ENCODE results near the gene CMKLR1.

GRCh38 chr12:108254517-108255251 is 84.4 kb downstream of the CMKLR1 start:
- TF ChIP-seq, protein P1, sequence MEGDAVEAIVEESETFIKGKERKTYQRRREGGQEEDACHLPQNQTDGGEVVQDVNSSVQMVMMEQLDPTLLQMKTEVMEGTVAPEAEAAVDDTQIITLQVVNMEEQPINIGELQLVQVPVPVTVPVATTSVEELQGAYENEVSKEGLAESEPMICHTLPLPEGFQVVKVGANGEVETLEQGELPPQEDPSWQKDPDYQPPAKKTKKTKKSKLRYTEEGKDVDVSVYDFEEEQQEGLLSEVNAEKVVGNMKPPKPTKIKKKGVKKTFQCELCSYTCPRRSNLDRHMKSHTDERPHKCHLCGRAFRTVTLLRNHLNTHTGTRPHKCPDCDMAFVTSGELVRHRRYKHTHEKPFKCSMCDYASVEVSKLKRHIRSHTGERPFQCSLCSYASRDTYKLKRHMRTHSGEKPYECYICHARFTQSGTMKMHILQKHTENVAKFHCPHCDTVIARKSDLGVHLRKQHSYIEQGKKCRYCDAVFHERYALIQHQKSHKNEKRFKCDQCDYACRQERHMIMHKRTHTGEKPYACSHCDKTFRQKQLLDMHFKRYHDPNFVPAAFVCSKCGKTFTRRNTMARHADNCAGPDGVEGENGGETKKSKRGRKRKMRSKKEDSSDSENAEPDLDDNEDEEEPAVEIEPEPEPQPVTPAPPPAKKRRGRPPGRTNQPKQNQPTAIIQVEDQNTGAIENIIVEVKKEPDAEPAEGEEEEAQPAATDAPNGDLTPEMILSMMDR (IDR thresholded peaks at IDR 0.05; ENCODE audit: extremely low read depth in 1 of 2, insufficient read depth in 1 of 2, low read depth in 1 of 2, low read length in 2 of 2): no peak
- TF ChIP-seq POLR2A (IDR thresholded peaks at IDR 0.05; ENCODE audit: low read depth, low read length): no peak
- TF ChIP-seq MAX (IDR thresholded peaks at IDR 0.05; ENCODE audit: insufficient read depth, insufficient read length): no peak
- no peak for TF ChIP-seq POLR2AphosphoS5 (IDR thresholded peaks at IDR 0.05; ENCODE audit: insufficient read depth, low read depth, low read length)
